ENCODE results near the gene GYG2. TPM values are rescaled to one million over a fixed set of nuclear protein-coding genes. Genes with fewer than 3 reads are reported as not detected.

GYG2 gene
- total RNA-seq, 1 donor from 2014 or later = 0.66 TPM

GRCh38 chrX:2857566-2857965, 28.8 kb downstream of the GYG2 start:
- TF ChIP-seq, protein P1, sequence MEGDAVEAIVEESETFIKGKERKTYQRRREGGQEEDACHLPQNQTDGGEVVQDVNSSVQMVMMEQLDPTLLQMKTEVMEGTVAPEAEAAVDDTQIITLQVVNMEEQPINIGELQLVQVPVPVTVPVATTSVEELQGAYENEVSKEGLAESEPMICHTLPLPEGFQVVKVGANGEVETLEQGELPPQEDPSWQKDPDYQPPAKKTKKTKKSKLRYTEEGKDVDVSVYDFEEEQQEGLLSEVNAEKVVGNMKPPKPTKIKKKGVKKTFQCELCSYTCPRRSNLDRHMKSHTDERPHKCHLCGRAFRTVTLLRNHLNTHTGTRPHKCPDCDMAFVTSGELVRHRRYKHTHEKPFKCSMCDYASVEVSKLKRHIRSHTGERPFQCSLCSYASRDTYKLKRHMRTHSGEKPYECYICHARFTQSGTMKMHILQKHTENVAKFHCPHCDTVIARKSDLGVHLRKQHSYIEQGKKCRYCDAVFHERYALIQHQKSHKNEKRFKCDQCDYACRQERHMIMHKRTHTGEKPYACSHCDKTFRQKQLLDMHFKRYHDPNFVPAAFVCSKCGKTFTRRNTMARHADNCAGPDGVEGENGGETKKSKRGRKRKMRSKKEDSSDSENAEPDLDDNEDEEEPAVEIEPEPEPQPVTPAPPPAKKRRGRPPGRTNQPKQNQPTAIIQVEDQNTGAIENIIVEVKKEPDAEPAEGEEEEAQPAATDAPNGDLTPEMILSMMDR (IDR thresholded peaks at IDR 0.05; ENCODE audit: borderline replicate concordance) = no peak
- Histone ChIP-seq H3K4me3 (no peak overlapping the region), H3K27me3 (ENCODE audit: low read depth) (no peaks in the 10 kb centered on the region), H3K9me3 (replicated peaks) (no peaks in the 10 kb centered on the region), H3K4me1 (no peaks in the 10 kb centered on the region), H3K27ac (replicated peaks) (no peak overlapping the region), H3K36me3 (no peaks in the 10 kb centered on the region)
- DNase-seq = no peak
- intact Hi-C loops (cut with micrococcal nuclease) = no loop called here

- H3K27ac ChIP-seq (replicated peaks) = no peak overlapping the region
- H3K9me3 ChIP-seq (replicated peaks) = no peaks in the 10 kb centered on the region
- H3K4me3 ChIP-seq = no peak overlapping the region
- intact Hi-C loops (cut with micrococcal nuclease) = no loop called here
- TF ChIP-seq, protein P1 (IDR thresholded peaks at IDR 0.05; ENCODE audit: borderline replicate concordance) = no peak
- no peaks in the 10 kb centered on the region for H3K27me3 ChIP-seq (ENCODE audit: low read depth)
- H3K4me1 ChIP-seq = no peaks in the 10 kb centered on the region
- no peaks in the 10 kb centered on the region for H3K36me3 ChIP-seq
- no peak for DNase-seq
Observed at GRCh38 chrX:2859197-2859797, 30.6 kb downstream of the GYG2 start.

DNA sequence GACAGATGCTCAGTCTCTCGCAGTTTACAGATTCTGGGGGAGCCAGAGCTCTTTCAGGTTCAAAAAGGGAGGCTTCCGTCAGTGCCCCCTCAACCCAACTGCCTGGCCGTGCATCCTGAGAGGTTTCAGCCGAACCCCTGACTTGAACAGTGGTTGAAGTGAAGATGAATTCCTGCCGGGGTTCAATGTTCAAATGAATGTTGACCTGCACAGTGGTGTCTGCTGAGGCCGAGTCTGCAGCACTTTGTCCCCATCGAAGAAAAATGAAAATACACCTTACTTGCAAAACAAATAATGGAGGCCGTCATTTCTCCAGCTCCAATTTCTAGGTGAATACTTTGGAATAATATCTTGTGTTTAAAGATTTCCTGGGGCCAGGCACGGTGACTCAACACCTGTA, 33.7 kb downstream of the GYG2 start:
- Histone ChIP-seq H3K4me1 (no peaks in the 10 kb centered on the region), H3K27me3 (ENCODE audit: low read depth) (no peaks in the 10 kb centered on the region), H3K4me3 (no peak overlapping the region), H3K27ac (replicated peaks) (no peak overlapping the region), H3K36me3 (no peaks in the 10 kb centered on the region), H3K9me3 (replicated peaks) (no peaks in the 10 kb centered on the region)
- no peak for DNase-seq
- TF ChIP-seq, protein P1 (IDR thresholded peaks at IDR 0.05; ENCODE audit: borderline replicate concordance) = no peak
- intact Hi-C loops (cut with micrococcal nuclease) = no loop called here

DNA sequence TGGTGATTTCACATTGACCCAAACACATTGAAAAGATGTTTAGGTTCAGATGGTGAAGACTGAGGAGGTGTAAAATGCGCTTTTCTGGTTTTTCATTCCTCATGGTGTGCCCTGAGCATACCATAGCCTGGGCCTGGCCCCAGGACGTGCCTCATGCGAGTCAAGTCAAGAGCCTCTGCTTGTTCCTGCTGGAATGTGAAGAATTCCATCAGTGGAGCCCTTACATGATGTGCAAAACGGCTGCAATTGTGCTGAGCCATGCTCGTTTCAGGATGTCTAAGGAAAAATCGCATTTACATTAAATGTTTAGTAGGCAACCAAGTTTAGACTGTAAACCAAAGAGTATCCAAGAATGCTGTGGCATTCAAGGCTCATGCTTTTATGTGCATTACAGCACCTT, 34.9 kb downstream of the GYG2 start:
- H3K4me3 ChIP-seq = no peak overlapping the region
- intact Hi-C loops (cut with micrococcal nuclease) = no loop called here
- no peak overlapping the region for H3K27ac ChIP-seq (replicated peaks)
- no peak for DNase-seq
- H3K4me1 ChIP-seq = no peaks in the 10 kb centered on the region
- TF ChIP-seq, protein P1 (IDR thresholded peaks at IDR 0.05; ENCODE audit: borderline replicate concordance) = no peak
- no peaks in the 10 kb centered on the region for H3K9me3 ChIP-seq (replicated peaks)
- H3K36me3 ChIP-seq = no peaks in the 10 kb centered on the region
- H3K27me3 ChIP-seq (ENCODE audit: low read depth) = no peaks in the 10 kb centered on the region

DNA sequence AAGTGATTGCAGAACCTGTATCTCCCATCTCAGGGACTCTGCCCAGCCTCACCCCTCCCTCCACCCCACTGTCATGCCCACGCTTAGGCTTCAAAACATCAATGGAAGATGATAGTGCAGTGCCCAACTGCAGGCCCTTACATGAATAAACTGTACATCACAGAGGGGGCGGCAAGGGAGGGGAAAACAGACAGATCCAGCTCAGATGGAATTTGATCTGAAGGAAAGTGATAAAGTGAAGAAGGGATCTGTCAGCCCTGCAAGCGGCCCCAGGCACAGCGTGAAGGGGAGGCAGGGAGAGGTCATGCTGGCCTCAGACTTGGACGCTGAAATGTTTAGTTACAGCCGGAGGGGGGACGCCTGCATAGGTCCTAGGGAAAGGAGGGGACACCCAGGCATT, 38.5 kb downstream of the GYG2 start:
- no peak for DNase-seq
- intact Hi-C loops (cut with micrococcal nuclease) = no loop called here
- Histone ChIP-seq H3K4me3 (no peak overlapping the region), H3K9me3 (replicated peaks) (peaks cover 10% of the 10 kb centered on the region), H3K4me1 (no peaks in the 10 kb centered on the region), H3K36me3 (no peaks in the 10 kb centered on the region), H3K27ac (replicated peaks) (no peak overlapping the region), H3K27me3 (ENCODE audit: low read depth) (no peaks in the 10 kb centered on the region)
- TF ChIP-seq, protein P1 (IDR thresholded peaks at IDR 0.05; ENCODE audit: borderline replicate concordance) = no peak

Measured in left ventricle myocardium inferior (tissue), 1 donor.